H1 (cell line): ENCODE results near the gene GSDMA. TPM values are rescaled to one million over a fixed set of nuclear protein-coding genes. Genes with fewer than 3 reads are reported as not detected.

ENCODE experiments used
- EGR1 ChIP-seq: IDR thresholded peaks from 2 replicates; pipeline ENCODE4 v1.6.1; 2011; ENCODE audit warnings: low read depth, low read length, borderline replicate concordance
- HDAC2 ChIP-seq, 2 experiments: fragments of 300-600 bp in 1 of 2; sonication (generic) in 1 of 2; IDR thresholded peaks; 2 replicates each; pipeline ENCODE4 v1.6.1; 2011 to 2012; ENCODE audit warnings: low read depth in 2 of 2, low read length in 2 of 2, mild to moderate bottlenecking in 2 of 2, moderate library complexity in 2 of 2, borderline replicate concordance in 1 of 2, inconsistent platforms in 1 of 2
- RBBP5 ChIP-seq: IDR thresholded peaks from 2 replicates; pipeline ENCODE4 v1.7.1; 2012; ENCODE audit warnings: low read depth, mild to moderate bottlenecking, inconsistent platforms, low read length, moderate library complexity, borderline replicate concordance
- SIX5 ChIP-seq: IDR thresholded peaks from 2 replicates; pipeline ENCODE4 v1.6.1; 2011; ENCODE audit warnings: mild to moderate bottlenecking, low read depth, low read length
- SRF ChIP-seq: IDR thresholded peaks from 2 replicates; pipeline ENCODE4 v1.6.1; 2011; ENCODE audit warnings: mild to moderate bottlenecking, low read depth, low read length, moderate library complexity
- TAF7 ChIP-seq: optimal IDR thresholded peaks from 2 replicates; pipeline ENCODE3; 2011; ENCODE audit warnings: low read depth, mild to moderate bottlenecking, inconsistent platforms, low read length, moderate library complexity, borderline replicate concordance
- polyA plus RNA-seq, 7 experiments: library from polyadenylated mRNA; depleted of rRNA in 3 of 7; stranded (reverse) in 5 of 7; unstranded in 2 of 7; fragments of >200 nt in 5 of 7; fragments of 200-250 nt in 2 of 7; gene quantifications; 1 replicate in 5 of 7; 2 replicates in 1 of 7; 4 replicates in 1 of 7; pipeline versions ENCODE4 v1.2.1 to v1.2.3, GENCODE V29; 2011 to 2013; ENCODE audit warnings: missing spikeins in 2 of 7, mixed read lengths in 2 of 7
- total RNA-seq: library from RNA; stranded (reverse); fragmentation: NEBNext Ultra II Directional; extraction: Animal tissue kit (Norgen Biotek cat#: 25700); gene quantifications from 2 replicates; pipeline ENCODE4 v1.2.1, GENCODE V29; 2021
- TF ChIP-seq, protein P1 (sequence below): fragments of 300-600 bp; sonication (generic); IDR thresholded peaks from 2 replicates; pipeline ENCODE4 v1.7.1; 2012; ENCODE audit warnings: low read length, moderate library complexity, mild to moderate bottlenecking, inconsistent platforms; ENCODE audit not compliant: insufficient replicate concordance

GSDMA gene
- total and polyA plus RNA-seq, 2 of the 8 experiments (the other 6 are each of a cell fraction or from before 2014, with no cell fraction given), result 0.03 TPM; not detected in 1

- TF ChIP-seq, protein P1, sequence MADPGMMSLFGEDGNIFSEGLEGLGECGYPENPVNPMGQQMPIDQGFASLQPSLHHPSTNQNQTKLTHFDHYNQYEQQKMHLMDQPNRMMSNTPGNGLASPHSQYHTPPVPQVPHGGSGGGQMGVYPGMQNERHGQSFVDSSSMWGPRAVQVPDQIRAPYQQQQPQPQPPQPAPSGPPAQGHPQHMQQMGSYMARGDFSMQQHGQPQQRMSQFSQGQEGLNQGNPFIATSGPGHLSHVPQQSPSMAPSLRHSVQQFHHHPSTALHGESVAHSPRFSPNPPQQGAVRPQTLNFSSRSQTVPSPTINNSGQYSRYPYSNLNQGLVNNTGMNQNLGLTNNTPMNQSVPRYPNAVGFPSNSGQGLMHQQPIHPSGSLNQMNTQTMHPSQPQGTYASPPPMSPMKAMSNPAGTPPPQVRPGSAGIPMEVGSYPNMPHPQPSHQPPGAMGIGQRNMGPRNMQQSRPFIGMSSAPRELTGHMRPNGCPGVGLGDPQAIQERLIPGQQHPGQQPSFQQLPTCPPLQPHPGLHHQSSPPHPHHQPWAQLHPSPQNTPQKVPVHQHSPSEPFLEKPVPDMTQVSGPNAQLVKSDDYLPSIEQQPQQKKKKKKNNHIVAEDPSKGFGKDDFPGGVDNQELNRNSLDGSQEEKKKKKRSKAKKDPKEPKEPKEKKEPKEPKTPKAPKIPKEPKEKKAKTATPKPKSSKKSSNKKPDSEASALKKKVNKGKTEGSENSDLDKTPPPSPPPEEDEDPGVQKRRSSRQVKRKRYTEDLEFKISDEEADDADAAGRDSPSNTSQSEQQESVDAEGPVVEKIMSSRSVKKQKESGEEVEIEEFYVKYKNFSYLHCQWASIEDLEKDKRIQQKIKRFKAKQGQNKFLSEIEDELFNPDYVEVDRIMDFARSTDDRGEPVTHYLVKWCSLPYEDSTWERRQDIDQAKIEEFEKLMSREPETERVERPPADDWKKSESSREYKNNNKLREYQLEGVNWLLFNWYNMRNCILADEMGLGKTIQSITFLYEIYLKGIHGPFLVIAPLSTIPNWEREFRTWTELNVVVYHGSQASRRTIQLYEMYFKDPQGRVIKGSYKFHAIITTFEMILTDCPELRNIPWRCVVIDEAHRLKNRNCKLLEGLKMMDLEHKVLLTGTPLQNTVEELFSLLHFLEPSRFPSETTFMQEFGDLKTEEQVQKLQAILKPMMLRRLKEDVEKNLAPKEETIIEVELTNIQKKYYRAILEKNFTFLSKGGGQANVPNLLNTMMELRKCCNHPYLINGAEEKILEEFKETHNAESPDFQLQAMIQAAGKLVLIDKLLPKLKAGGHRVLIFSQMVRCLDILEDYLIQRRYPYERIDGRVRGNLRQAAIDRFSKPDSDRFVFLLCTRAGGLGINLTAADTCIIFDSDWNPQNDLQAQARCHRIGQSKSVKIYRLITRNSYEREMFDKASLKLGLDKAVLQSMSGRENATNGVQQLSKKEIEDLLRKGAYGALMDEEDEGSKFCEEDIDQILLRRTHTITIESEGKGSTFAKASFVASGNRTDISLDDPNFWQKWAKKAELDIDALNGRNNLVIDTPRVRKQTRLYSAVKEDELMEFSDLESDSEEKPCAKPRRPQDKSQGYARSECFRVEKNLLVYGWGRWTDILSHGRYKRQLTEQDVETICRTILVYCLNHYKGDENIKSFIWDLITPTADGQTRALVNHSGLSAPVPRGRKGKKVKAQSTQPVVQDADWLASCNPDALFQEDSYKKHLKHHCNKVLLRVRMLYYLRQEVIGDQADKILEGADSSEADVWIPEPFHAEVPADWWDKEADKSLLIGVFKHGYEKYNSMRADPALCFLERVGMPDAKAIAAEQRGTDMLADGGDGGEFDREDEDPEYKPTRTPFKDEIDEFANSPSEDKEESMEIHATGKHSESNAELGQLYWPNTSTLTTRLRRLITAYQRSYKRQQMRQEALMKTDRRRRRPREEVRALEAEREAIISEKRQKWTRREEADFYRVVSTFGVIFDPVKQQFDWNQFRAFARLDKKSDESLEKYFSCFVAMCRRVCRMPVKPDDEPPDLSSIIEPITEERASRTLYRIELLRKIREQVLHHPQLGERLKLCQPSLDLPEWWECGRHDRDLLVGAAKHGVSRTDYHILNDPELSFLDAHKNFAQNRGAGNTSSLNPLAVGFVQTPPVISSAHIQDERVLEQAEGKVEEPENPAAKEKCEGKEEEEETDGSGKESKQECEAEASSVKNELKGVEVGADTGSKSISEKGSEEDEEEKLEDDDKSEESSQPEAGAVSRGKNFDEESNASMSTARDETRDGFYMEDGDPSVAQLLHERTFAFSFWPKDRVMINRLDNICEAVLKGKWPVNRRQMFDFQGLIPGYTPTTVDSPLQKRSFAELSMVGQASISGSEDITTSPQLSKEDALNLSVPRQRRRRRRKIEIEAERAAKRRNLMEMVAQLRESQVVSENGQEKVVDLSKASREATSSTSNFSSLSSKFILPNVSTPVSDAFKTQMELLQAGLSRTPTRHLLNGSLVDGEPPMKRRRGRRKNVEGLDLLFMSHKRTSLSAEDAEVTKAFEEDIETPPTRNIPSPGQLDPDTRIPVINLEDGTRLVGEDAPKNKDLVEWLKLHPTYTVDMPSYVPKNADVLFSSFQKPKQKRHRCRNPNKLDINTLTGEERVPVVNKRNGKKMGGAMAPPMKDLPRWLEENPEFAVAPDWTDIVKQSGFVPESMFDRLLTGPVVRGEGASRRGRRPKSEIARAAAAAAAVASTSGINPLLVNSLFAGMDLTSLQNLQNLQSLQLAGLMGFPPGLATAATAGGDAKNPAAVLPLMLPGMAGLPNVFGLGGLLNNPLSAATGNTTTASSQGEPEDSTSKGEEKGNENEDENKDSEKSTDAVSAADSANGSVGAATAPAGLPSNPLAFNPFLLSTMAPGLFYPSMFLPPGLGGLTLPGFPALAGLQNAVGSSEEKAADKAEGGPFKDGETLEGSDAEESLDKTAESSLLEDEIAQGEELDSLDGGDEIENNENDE, result no peak
- TF ChIP-seq RBBP5, result no peak
- no peak for TF ChIP-seq TAF7
- TF ChIP-seq EGR1, result no peak
- no peak for TF ChIP-seq SRF
- TF ChIP-seq HDAC2 (IDR thresholded peaks at IDR 0.05; ENCODE audit: borderline replicate concordance in 1 of 2, low read depth in 2 of 2, low read length in 2 of 2), result no peak
- TF ChIP-seq SIX5, result no peak
- TF ChIP-seq, all 59 proteins: peak for 0
Measured at GRCh38 chr17:40022961-40023541, 60.2 kb downstream of the GSDMA start (continued).
